GM18511 (cell line): ENCODE results near the gene TBC1D9.
"Not testable (repeated sequence)": the region's sequence is repeated elsewhere in the genome, so short reads cannot be mapped to it uniquely, and the experiment has no call there.

Experiments
- ATAC-seq: cut with Tn5 transposase; IDR thresholded peaks from one replicate; pipeline ENCODE4 v1.9.1; 2021; ENCODE audit warnings: mild to moderate bottlenecking, moderate library complexity; ENCODE audit not compliant: unreplicated experiment

TBC1D9 gene

GRCh38 chr4:140754918-140755773 lies 1.0 kb downstream of the TBC1D9 start:
- no peak for ATAC-seq

GRCh38 chr4:140753329-140753728 lies 2.9 kb downstream of the TBC1D9 start:
- no peak for ATAC-seq

GRCh38 chr4:140752291-140753068 lies 3.7 kb downstream of the TBC1D9 start:
- no peak for ATAC-seq

- no peak for ATAC-seq
These were observed 5.7 kb downstream of the TBC1D9 start for GRCh38 chr4:140750470-140750869.

- no peak for ATAC-seq
These were observed 8.0 kb downstream of the TBC1D9 start for GRCh38 chr4:140748171-140748570.

- ATAC-seq: not testable (repeated sequence)
These were observed 9.6 kb downstream of the TBC1D9 start for GRCh38 chr4:140746546-140746945.

GRCh38 chr4:140744421-140744820 lies 11.8 kb downstream of the TBC1D9 start:
- no peak for ATAC-seq

- ATAC-seq: peak; percentile 83
These were observed 12.8 kb downstream of the TBC1D9 start for GRCh38 chr4:140743194-140743931.

GRCh38 chr4:140742838-140743193 lies 13.4 kb downstream of the TBC1D9 start:
- ATAC-seq: peak; percentile 24

- no peak for ATAC-seq
These were observed 15.1 kb downstream of the TBC1D9 start for GRCh38 chr4:140740906-140741670.

- ATAC-seq: no peak
These were observed 15.8 kb downstream of the TBC1D9 start for GRCh38 chr4:140740422-140740821.

GRCh38 chr4:140739971-140740370 lies 16.2 kb downstream of the TBC1D9 start:
- ATAC-seq: no peak

GRCh38 chr4:140738139-140738538 lies 18.0 kb downstream of the TBC1D9 start:
- ATAC-seq: no peak

GRCh38 chr4:140736669-140737343 lies 19.4 kb downstream of the TBC1D9 start:
- no peak for ATAC-seq

- ATAC-seq: no peak
These were observed 20.3 kb downstream of the TBC1D9 start for GRCh38 chr4:140735779-140736391.

- ATAC-seq: no peak
These were observed 20.9 kb downstream of the TBC1D9 start for GRCh38 chr4:140735317-140735716.

- no peak for ATAC-seq
These were observed 23.4 kb downstream of the TBC1D9 start for GRCh38 chr4:140732780-140733179.

- no peak for ATAC-seq
These were observed 26.7 kb downstream of the TBC1D9 start for GRCh38 chr4:140729344-140730049.
